GM12801 (cell line): Measurements from ENCODE around the gene PTPN23.

Source experiments
- TF ChIP-seq, protein P1 (sequence below): IDR thresholded peaks from one replicate; pipeline ENCODE4 v1.5.1; 2011; ENCODE audit warnings: control low read depth; ENCODE audit not compliant: insufficient read length; ENCODE audit errors: extremely low read depth

Gene PTPN23

GRCh38 chr3:47376393-47376792, 4.4 kb upstream of the PTPN23 start:
- TF ChIP-seq, protein P1, sequence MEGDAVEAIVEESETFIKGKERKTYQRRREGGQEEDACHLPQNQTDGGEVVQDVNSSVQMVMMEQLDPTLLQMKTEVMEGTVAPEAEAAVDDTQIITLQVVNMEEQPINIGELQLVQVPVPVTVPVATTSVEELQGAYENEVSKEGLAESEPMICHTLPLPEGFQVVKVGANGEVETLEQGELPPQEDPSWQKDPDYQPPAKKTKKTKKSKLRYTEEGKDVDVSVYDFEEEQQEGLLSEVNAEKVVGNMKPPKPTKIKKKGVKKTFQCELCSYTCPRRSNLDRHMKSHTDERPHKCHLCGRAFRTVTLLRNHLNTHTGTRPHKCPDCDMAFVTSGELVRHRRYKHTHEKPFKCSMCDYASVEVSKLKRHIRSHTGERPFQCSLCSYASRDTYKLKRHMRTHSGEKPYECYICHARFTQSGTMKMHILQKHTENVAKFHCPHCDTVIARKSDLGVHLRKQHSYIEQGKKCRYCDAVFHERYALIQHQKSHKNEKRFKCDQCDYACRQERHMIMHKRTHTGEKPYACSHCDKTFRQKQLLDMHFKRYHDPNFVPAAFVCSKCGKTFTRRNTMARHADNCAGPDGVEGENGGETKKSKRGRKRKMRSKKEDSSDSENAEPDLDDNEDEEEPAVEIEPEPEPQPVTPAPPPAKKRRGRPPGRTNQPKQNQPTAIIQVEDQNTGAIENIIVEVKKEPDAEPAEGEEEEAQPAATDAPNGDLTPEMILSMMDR, result no peak

DNA sequence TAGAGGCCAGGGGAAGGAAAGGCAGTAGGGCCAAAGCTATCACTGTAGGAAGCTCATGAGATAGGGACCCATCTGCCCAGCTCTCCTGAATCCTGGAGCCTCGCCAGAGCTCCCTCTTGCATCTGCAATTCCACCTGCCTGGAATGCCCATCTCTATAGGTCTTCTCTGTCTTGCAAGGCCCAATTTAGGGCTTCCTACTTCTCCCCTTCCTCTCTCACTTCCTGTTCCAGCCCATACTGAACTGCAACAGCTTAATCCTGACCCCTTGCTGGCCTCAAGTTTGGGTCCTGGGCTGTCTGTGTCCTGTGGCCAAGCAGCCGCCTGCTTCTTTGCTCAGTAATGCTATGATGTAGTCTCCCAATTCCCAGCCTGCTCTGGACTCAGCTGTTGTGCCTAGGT, 3.6 kb upstream of the PTPN23 start:
- TF ChIP-seq, protein P1, result no peak

- TF ChIP-seq, protein P1, result no peak
Observed at GRCh38 chr3:47378869-47379268, 2.0 kb upstream of the PTPN23 start.

DNA sequence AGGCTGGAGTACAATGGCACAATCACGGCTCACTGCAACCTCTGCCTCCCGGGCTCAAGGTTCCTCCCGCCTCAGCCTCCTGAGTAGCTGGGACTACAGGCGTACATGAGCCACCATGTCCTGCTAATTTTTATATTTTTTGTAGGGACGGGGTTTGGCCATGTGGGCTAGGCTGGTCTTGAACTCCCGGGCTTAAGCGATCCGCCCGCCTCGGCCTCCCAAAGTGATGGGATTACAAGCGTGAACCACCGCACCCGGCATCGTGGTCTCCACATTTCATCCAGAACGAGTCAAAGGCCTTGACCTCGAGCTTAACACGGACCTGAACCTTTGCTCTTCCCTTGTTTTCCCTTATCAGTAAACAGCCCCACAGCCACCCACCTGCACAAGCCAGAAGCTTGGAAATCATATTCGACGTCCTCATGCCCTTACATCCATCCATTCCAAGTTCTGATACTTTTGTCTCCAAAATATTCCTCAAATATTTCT, 1.4 kb upstream of the PTPN23 start:
- TF ChIP-seq, protein P1, result no peak

- TF ChIP-seq, protein P1, result no peak
Observed at GRCh38 chr3:47380026-47380600, 708 bp upstream of the PTPN23 start.

DNA sequence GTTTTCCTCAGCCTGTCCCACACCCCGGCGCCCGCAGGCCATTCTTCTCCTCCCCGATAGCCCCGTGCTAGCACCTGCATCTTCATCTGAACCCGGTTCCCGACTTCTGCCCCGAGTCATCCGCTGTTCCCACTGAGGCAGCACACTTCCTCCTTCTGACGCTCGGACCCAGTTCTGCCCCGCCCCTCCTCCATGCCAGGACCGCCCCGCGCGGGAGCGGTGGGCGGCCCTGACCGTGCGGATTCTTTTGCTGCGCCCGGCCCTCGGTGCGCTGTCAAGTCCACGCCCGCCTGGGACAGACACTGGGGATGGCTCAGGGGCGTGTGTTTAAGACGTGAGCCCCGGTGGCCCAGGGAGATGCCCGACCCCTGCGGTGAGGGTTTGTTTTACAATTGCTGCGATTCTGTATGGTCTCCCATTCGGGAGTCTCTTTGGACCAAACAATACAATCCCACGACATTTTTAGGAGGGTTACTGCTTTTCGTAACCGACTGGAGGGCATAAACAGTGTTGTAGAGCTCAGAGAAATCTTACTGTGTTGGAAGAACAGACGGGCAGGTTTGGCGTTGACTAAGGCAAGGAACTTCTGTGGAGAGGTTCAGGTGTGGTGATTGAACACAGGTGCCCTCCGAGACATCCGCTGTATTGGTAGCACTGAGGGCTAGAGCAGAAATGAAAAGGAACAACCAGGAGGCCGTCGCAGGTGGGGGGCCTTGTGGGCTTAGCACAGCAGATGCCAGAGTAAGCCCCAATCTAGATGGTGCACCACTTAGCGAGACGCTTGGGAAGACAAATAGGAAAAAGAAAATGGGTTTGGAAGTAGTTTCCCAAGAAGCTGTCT, 716 bp downstream of the PTPN23 start:
- TF ChIP-seq, protein P1, result no peak

DNA sequence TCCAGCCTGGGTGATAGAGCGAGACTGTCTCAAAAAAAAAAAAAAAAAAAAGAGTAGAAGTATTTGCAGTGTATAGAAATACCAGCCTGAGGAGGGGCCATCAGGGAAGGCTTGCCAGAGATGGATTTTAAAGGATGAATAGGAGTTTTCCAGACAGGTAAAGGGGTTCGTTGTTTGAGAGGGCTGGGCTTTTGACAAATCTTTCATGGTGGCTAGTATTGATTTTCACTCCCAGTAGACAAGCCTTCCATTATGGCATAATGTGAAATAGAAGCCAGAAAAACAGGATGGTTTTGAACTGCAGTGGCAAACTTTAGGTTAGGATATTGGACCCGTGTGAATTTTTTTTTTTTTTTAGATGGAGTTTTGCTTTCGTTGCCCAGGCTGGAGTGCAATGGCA, 3.6 kb downstream of the PTPN23 start:
- TF ChIP-seq, protein P1, result no peak
